H1 (cell line): ENCODE results near the gene CABP4. TPM values are rescaled to one million over a fixed set of nuclear protein-coding genes. Genes with fewer than 3 reads are reported as not detected.

Experiments used
- CTCF ChIA-PET: fragments of 300-600 bp; sonication (Branson Sonifier 250); formaldehyde crosslinking; loops from one replicate; lab custom pipeline; 2021; ENCODE audit not compliant: partially characterized antibody; lab: Charles Lee
- POLR2A ChIA-PET: fragments of 300-600 bp; sonication (Branson Sonifier 250); formaldehyde crosslinking; loops from one replicate; lab custom pipeline; 2021; ENCODE audit warnings: inconsistent platforms; ENCODE audit not compliant: partially characterized antibody; lab: Charles Lee
- DNase-seq, 2 experiments: peaks; one replicate each; pipeline versions ENCODE4 v3.0.0 to v3.0.0-alpha.2; 2010 to 2022; ENCODE audit warnings: low spot score in 2 of 2, low read depth in 1 of 2, mixed read lengths in 1 of 2
- FAIRE-seq: peaks from 2 replicates; lab custom pipeline; 2011; peaks lifted over from hg19 to GRCh38; lab: Jason Lieb, UNC
- H2AFZ ChIP-seq: 2 replicates; pipeline ENCODE4 v1.8.1; 2012; ENCODE audit warnings: low read length, inconsistent platforms
- H2AK5ac ChIP-seq: 2 replicates; pipeline ENCODE4 v1.6.1; 2013; ENCODE audit warnings: low read depth, low read length
- H2BK120ac ChIP-seq: replicated peaks from 2 replicates; pipeline ENCODE3; 2013; ENCODE audit warnings: low read depth, low read length, inconsistent platforms
- H2BK12ac ChIP-seq: 2 replicates; pipeline ENCODE4 v1.6.1; 2013; ENCODE audit warnings: low read depth, low read length
- H2BK15ac ChIP-seq: 2 replicates; pipeline ENCODE4 v1.6.1; 2013; ENCODE audit warnings: low read length
- H2BK20ac ChIP-seq: 2 replicates; pipeline ENCODE4 v1.6.1; 2013; ENCODE audit warnings: low read length
- H2BK5ac ChIP-seq: 2 replicates; pipeline ENCODE4 v1.6.1; 2013; ENCODE audit warnings: low read depth, low read length
- H3K14ac ChIP-seq: 2 replicates; pipeline ENCODE4 v1.6.1; 2013; ENCODE audit warnings: inconsistent platforms; ENCODE audit not compliant: insufficient read length
- H3K18ac ChIP-seq: 2 replicates; pipeline ENCODE4 v1.6.1; 2013; ENCODE audit warnings: low read length; ENCODE audit errors: extremely low read depth
- H3K23ac ChIP-seq: 2 replicates; pipeline ENCODE4 v1.6.1; 2013; ENCODE audit warnings: inconsistent platforms; ENCODE audit not compliant: insufficient read length
- H3K23me2 ChIP-seq: 2 replicates; pipeline ENCODE4 v1.6.1; 2013; ENCODE audit warnings: low read depth, low read length
- H3K27ac ChIP-seq: 2 replicates; pipeline ENCODE4 v1.6.1; 2011; ENCODE audit warnings: low read depth, low read length, inconsistent platforms
- H3K27me3 ChIP-seq, 4 experiments: replicated peaks in 1 of 4; 1 replicate in 1 of 4; 2 replicates in 3 of 4; pipeline versions ENCODE4 v1.6.1 to v1.8.1; 2011 to 2013; ENCODE audit warnings: low read length in 3 of 4, mild to moderate bottlenecking in 3 of 4, inconsistent platforms in 2 of 4, mixed read lengths in 2 of 4, moderate library complexity in 1 of 4; ENCODE audit not compliant: control insufficient read depth in 3 of 4, insufficient read depth in 3 of 4; ENCODE audit errors: extremely low read depth in 1 of 4
- H3K36me3 ChIP-seq, 4 experiments: 2 replicates each; pipeline versions ENCODE4 v1.6.1 to v1.8.1; 2011 to 2013; ENCODE audit warnings: mild to moderate bottlenecking in 4 of 4, low read length in 3 of 4, moderate library complexity in 2 of 4, control low read depth in 1 of 4, inconsistent platforms in 1 of 4; ENCODE audit not compliant: insufficient read depth in 4 of 4, control insufficient read depth in 2 of 4
- H3K4ac ChIP-seq: replicated peaks from 2 replicates; pipeline ENCODE3; 2013; ENCODE audit warnings: low read length, low read depth, mixed read lengths, inconsistent platforms; ENCODE audit not compliant: insufficient read length
- H3K4me1 ChIP-seq, 4 experiments: replicated peaks in 1 of 4; 1 replicate in 1 of 4; 2 replicates in 3 of 4; pipeline versions ENCODE4 v1.6.1 to v1.8.1; 2011 to 2013; ENCODE audit warnings: low read length in 3 of 4, inconsistent platforms in 2 of 4, mixed read lengths in 1 of 4; ENCODE audit not compliant: insufficient read depth in 4 of 4, control insufficient read depth in 3 of 4
- H3K4me2 ChIP-seq, 2 experiments: 2 replicates each; pipeline versions ENCODE4 v1.6.1 to v1.8.1; 2011 to 2013; ENCODE audit warnings: low read depth in 2 of 2, low read length in 2 of 2, control low read depth in 1 of 2, inconsistent platforms in 1 of 2, mild to moderate bottlenecking in 1 of 2; ENCODE audit not compliant: insufficient read depth in 1 of 2
- H3K4me3 ChIP-seq, 4 experiments: fragments of 200-600, 300-600 bp in 1 of 4; sonication (generic), shearing (Covaris generic), sonication (Bioruptor Twin) in 1 of 4; 2 replicates each; pipeline versions ENCODE4 v1.5.1 to v1.8.1; 2011 to 2016; ENCODE audit warnings: low read length in 4 of 4, low read depth in 3 of 4, control low read depth in 2 of 4, inconsistent platforms in 2 of 4, mild to moderate bottlenecking in 2 of 4, mixed read lengths in 1 of 4, moderate library complexity in 1 of 4; ENCODE audit not compliant: insufficient read depth in 2 of 4; ENCODE audit errors: extremely low read depth in 1 of 4
- H3K56ac ChIP-seq: replicated peaks from 2 replicates; pipeline ENCODE3; 2013; ENCODE audit warnings: low read depth, mild to moderate bottlenecking, mixed read lengths, low read length, inconsistent platforms; ENCODE audit not compliant: insufficient read length
- H3K79me1 ChIP-seq: 2 replicates; pipeline ENCODE4 v1.6.1; 2013; ENCODE audit warnings: low read depth, low read length, control low read depth
- H3K79me2 ChIP-seq, 2 experiments: 2 replicates each; pipeline versions ENCODE4 v1.6.1 to v1.8.1; 2012 to 2013; ENCODE audit warnings: low read length in 2 of 2, mild to moderate bottlenecking in 2 of 2, inconsistent platforms in 1 of 2; ENCODE audit not compliant: insufficient read depth in 2 of 2, control insufficient read depth in 1 of 2
- H3K9ac ChIP-seq, 4 experiments: replicated peaks in 1 of 4; 1 replicate in 1 of 4; 2 replicates in 3 of 4; pipeline versions ENCODE4 v1.6.1 to v1.8.1; 2011 to 2013; ENCODE audit warnings: low read depth in 3 of 4, low read length in 3 of 4, control low read depth in 2 of 4, mild to moderate bottlenecking in 2 of 4, moderate library complexity in 2 of 4, inconsistent platforms in 1 of 4; ENCODE audit errors: extremely low read depth in 1 of 4
- H3K9me3 ChIP-seq, 2 experiments: 2 replicates each; pipeline versions ENCODE4 v1.6.1 to v1.8.1; 2012 to 2013; ENCODE audit warnings: mild to moderate bottlenecking in 2 of 2, moderate library complexity in 2 of 2, control low read depth in 1 of 2, inconsistent platforms in 1 of 2, low read depth in 1 of 2, low read length in 1 of 2, mixed read lengths in 1 of 2; ENCODE audit not compliant: insufficient read depth in 2 of 2
- H4K20me1 ChIP-seq, 2 experiments: replicated peaks in 1 of 2; 2 replicates each; pipeline versions ENCODE3 to v1.8.1; 2011 to 2013; ENCODE audit warnings: inconsistent platforms in 2 of 2, low read length in 2 of 2, mild to moderate bottlenecking in 1 of 2; ENCODE audit not compliant: insufficient read depth in 2 of 2, control insufficient read depth in 1 of 2
- H4K5ac ChIP-seq: 2 replicates; pipeline ENCODE4 v1.6.1; 2013; ENCODE audit warnings: low read length, low read depth, mixed read lengths, inconsistent platforms; ENCODE audit not compliant: insufficient read length
- H4K8ac ChIP-seq: 2 replicates; pipeline ENCODE4 v1.8.0; 2013; ENCODE audit warnings: mild to moderate bottlenecking, moderate library complexity, low read length, inconsistent platforms; ENCODE audit not compliant: insufficient read depth; ENCODE audit errors: extremely low read depth
- H4K91ac ChIP-seq: replicated peaks from 2 replicates; pipeline ENCODE3; 2013; ENCODE audit warnings: low read length, mixed read lengths, inconsistent platforms; ENCODE audit not compliant: insufficient read length
- BRCA1 ChIP-seq: IDR thresholded peaks from 2 replicates; pipeline ENCODE4 v1.6.1; 2012; ENCODE audit warnings: low read depth, low read length, improper control_type of control experiment
- CBX8 ChIP-seq: fragments of 300-800, 300-1000 bp; sonication (generic); IDR thresholded peaks from 2 replicates; pipeline ENCODE4 v1.7.1; 2016; ENCODE audit warnings: low read depth, low read length, borderline replicate concordance
- EGR1 ChIP-seq: IDR thresholded peaks from 2 replicates; pipeline ENCODE4 v1.6.1; 2011; ENCODE audit warnings: low read depth, low read length, borderline replicate concordance
- FOSL1 ChIP-seq: IDR thresholded peaks from 2 replicates; pipeline ENCODE4 v1.6.1; 2011; ENCODE audit warnings: mild to moderate bottlenecking, low read depth, low read length, moderate library complexity; ENCODE audit not compliant: insufficient read depth
- JUND ChIP-seq: IDR thresholded peaks from 2 replicates; pipeline ENCODE4 v1.6.1; 2011; ENCODE audit warnings: mild to moderate bottlenecking, improper control_type of control experiment, low read length
- KDM1A ChIP-seq: fragments of 200-600, 300-600 bp; sonication (generic); IDR thresholded peaks from 2 replicates; pipeline ENCODE4 v1.7.1; 2016; ENCODE audit warnings: mild to moderate bottlenecking, low read length, borderline replicate concordance
- POLR2AphosphoS5 ChIP-seq: IDR thresholded peaks from 2 replicates; pipeline ENCODE4 v1.6.1; 2011; ENCODE audit warnings: low read depth, low read length
- SUZ12 ChIP-seq: fragments of 200-600 bp; sonication (generic); IDR thresholded peaks from 2 replicates; pipeline ENCODE4 v1.6.1; 2012; ENCODE audit warnings: mild to moderate bottlenecking, inconsistent platforms, low read length, moderate library complexity, mixed read lengths
- TAF7 ChIP-seq: optimal IDR thresholded peaks from 2 replicates; pipeline ENCODE3; 2011; ENCODE audit warnings: low read depth, mild to moderate bottlenecking, inconsistent platforms, low read length, moderate library complexity, borderline replicate concordance
- WGBS, 2 experiments: shearing (Covaris generic) in 1 of 2; methylation state at CpG; one replicate each; pipeline versions ENCODE4 v1.1.6 to v1.1.7; 2013 to 2015; ENCODE audit warnings: low lambda C conversion rate in 2 of 2, mixed read lengths in 2 of 2, inconsistent platforms in 1 of 2, low coverage in 1 of 2, missing lambda C conversion rate in 1 of 2; ENCODE audit not compliant: insufficient replicate concordance in 2 of 2, insufficient coverage in 1 of 2, insufficient read length in 1 of 2; ENCODE audit errors: extremely low coverage in 1 of 2, missing lambda C conversion rate in 1 of 2; 5-methylcytosine and 5-hydroxymethylcytosine counted together
- polyA plus RNA-seq, 7 experiments: library from polyadenylated mRNA; depleted of rRNA in 3 of 7; stranded (reverse) in 5 of 7; unstranded in 2 of 7; fragments of >200 nt in 5 of 7; fragments of 200-250 nt in 2 of 7; gene quantifications; 1 replicate in 5 of 7; 2 replicates in 1 of 7; 4 replicates in 1 of 7; pipeline versions ENCODE4 v1.2.1 to v1.2.3, GENCODE V29; 2011 to 2013; ENCODE audit warnings: missing spikeins in 2 of 7, mixed read lengths in 2 of 7
- total RNA-seq: library from RNA; stranded (reverse); fragmentation: NEBNext Ultra II Directional; extraction: Animal tissue kit (Norgen Biotek cat#: 25700); gene quantifications from 2 replicates; pipeline ENCODE4 v1.2.1, GENCODE V29; 2021
- TF ChIP-seq, protein P1 (sequence below): IDR thresholded peaks from 2 replicates; pipeline ENCODE4 v1.6.1; 2012; ENCODE audit warnings: inconsistent platforms

The CABP4 gene
- total and polyA plus RNA-seq, 2 of the 8 experiments (the other 6 are each of a cell fraction or from before 2014, with no cell fraction given), result not detected

DNA sequence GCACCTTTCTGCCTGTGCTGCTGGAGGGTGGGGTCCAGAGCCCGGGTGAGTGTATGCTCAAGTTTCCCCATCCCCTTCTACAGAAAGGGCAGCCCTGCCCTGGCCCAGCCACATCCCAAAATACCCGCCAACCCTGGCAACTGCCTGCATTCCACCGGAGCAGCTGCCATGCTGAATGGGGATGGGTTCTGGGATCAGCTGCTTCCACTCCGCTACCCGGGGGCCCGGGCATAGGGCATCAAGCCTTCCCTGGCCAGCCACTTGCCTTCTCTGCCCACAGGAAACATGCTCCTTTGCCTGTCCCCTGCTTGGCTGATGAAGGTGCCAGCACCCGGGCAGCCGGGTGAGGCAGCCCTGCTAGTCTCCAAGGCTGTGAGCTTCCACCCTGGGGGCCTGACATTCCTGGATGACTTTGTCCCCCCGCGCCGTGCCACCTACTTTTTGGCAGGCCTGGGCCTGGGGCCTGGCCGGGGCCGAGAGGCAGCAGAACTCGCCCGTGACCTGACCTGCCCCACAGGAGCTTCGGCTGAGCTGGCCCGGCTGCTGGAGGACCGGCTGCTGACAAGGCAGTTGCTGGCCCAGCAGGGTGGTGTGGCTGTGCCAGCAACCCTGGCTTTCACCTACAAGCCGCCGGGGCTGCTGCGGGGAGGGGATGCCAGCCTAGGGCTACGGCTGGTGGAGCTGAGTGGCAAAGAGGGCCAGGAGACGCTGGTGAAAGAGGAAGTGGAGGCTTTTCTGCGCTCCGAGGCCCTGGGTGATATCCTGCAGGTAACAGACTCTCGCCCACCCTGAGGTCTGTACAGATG is 36.5 kb upstream of the CABP4 start:
- H3K4me1 ChIP-seq, result peaks cover 4 to 15% (median 11%) of the 10 kb centered on the region in 4 experiments
- no peaks in the 10 kb centered on the region for H3K36me3 ChIP-seq
- no peak overlapping the region for H2BK5ac ChIP-seq
- no peak overlapping the region for H2AK5ac ChIP-seq
- H3K79me2 ChIP-seq, result no peaks in the 10 kb centered on the region
- no peak overlapping the region for H3K4me2 ChIP-seq
- 86% methylated on average over 24 of the region's 26 CpGs; no CpG with 5 or more reads in 1 of the 2 experiments for WGBS, 2 experiments
- H3K4ac ChIP-seq, result no peak overlapping the region
- no peak overlapping the region for H2BK15ac ChIP-seq
- no peak overlapping the region for H2BK20ac ChIP-seq
- no peaks in the 10 kb centered on the region for H3K79me1 ChIP-seq
- no peak overlapping the region for H3K4me3 ChIP-seq
- no peak overlapping the region for H3K27ac ChIP-seq
- FAIRE-seq (no peak), DNase-seq (no peak)
- no peak overlapping the region; the same call in 1 of the 2 replicates for H4K8ac ChIP-seq
- ChIA-PET POLR2A (interaction anchor here (0.6 to 10.2 kb wide), 9 partner anchors 9 to 49 kb away, joined by 3 to 104 read pairs (median 4); partner anchors contain the start of genes PTPRCAP, RPS6KB2 and TBC1D10C), CTCF (interaction anchor here (0.6 to 2.4 kb wide), 6 partner anchors 16 to 210 kb away, joined by 3 to 13 read pairs (median 4); partner anchors contain the start of genes PITPNM1, PPP1CA, TBC1D10C and TMEM134)
- no peak overlapping the region for H3K14ac ChIP-seq
- no peak overlapping the region for H3K56ac ChIP-seq
- H3K27me3 ChIP-seq, result peaks cover 0 to 8% (median 5%) of the 10 kb centered on the region in 4 experiments; a peak in 5 of 7 replicates
- H3K9me3 ChIP-seq, result no peaks in the 10 kb centered on the region
- H4K5ac ChIP-seq, result no peak overlapping the region
- no peak overlapping the region for H3K9ac ChIP-seq
- H4K20me1 ChIP-seq, result peaks cover 0 to 3% of the 10 kb centered on the region in 2 experiments
- H4K91ac ChIP-seq, result no peak overlapping the region
- no peak overlapping the region for H3K23ac ChIP-seq
- H3K23me2 ChIP-seq, result peaks cover 12% of the 10 kb centered on the region; the same call in 1 of the 2 replicates
- H3K18ac ChIP-seq, result no peak overlapping the region
- no peak overlapping the region for H2BK120ac ChIP-seq
- H2AFZ ChIP-seq, result no peak overlapping the region
- TF ChIP-seq POLR2AphosphoS5, result no peak
- TF ChIP-seq EGR1, result no peak
- TF ChIP-seq JUND, result no peak
- no peak for TF ChIP-seq SUZ12
- no peak for TF ChIP-seq FOSL1
- TF ChIP-seq BRCA1, result no peak
- no peak for TF ChIP-seq KDM1A
- no peak for TF ChIP-seq CBX8
- no peak for TF ChIP-seq TAF7
- TF ChIP-seq, protein P1, sequence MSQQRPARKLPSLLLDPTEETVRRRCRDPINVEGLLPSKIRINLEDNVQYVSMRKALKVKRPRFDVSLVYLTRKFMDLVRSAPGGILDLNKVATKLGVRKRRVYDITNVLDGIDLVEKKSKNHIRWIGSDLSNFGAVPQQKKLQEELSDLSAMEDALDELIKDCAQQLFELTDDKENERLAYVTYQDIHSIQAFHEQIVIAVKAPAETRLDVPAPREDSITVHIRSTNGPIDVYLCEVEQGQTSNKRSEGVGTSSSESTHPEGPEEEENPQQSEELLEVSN, result no peak
- no peak overlapping the region for H2BK12ac ChIP-seq
